SK-N-SH (cell line): ENCODE measurements around the gene EFTUD2. TPM values are rescaled to one million over a fixed set of nuclear protein-coding genes. Genes with fewer than 3 reads are reported as not detected.

ENCODE experiments used
- CTCF ChIA-PET: fragments of 300-600, 350-600 bp; formaldehyde crosslinking; extraction: SDS; loops from one replicate; lab custom pipeline; 2021; lab: Yijun Ruan, JAX
- POLR2A ChIA-PET: fragments of 350-600 bp; sonication (Branson Sonifier 250); formaldehyde crosslinking; extraction: SDS; loops from one replicate; lab custom pipeline; 2020; ENCODE audit warnings: antibody characterized with exemption, inconsistent platforms; lab: Yijun Ruan, JAX
- DNase-seq: peaks from one replicate; pipeline ENCODE4 v3.0.0; 2012
- H2AFZ ChIP-seq: fragments of 200-600 bp; sonication (generic); 2 replicates; pipeline ENCODE4 v1.8.1; 2016; ENCODE audit warnings: antibody characterized with exemption, mild to moderate bottlenecking, low read depth
- H3F3A ChIP-seq: fragments of 200-600 bp; sonication (generic); replicated peaks from 2 replicates; pipeline ENCODE3; 2016; ENCODE audit warnings: antibody characterized with exemption, mild to moderate bottlenecking; ENCODE audit not compliant: insufficient read depth
- H3K27ac ChIP-seq, 2 experiments: fragments of 200-500 bp in 1 of 2; fragments of 200-600 bp in 1 of 2; sonication (Bioruptor generic) in 1 of 2; sonication (generic), shearing (Covaris generic) in 1 of 2; 2 replicates each; pipeline versions ENCODE4 v1.5.1 to v1.6.1; 2014 to 2016; ENCODE audit warnings: low read depth in 2 of 2, inconsistent platforms in 1 of 2, low read length in 1 of 2, mild to moderate bottlenecking in 1 of 2, mixed read lengths in 1 of 2
- H3K27me3 ChIP-seq: fragments of 200-600 bp; sonication (generic), shearing (Covaris generic); 2 replicates; pipeline ENCODE4 v1.6.1; 2016; ENCODE audit warnings: mixed run types; ENCODE audit not compliant: insufficient read depth
- H3K36me3 ChIP-seq, 2 experiments: fragments of 200-500 bp in 1 of 2; fragments of 200-600 bp in 1 of 2; sonication (Bioruptor generic) in 1 of 2; sonication (generic) in 1 of 2; replicated peaks in 1 of 2; 2 replicates each; pipeline versions ENCODE3 to v1.5.1; 2014 to 2016; ENCODE audit warnings: low read length in 1 of 2, mild to moderate bottlenecking in 1 of 2; ENCODE audit not compliant: insufficient read depth in 2 of 2, control insufficient read depth in 1 of 2
- H3K4me1 ChIP-seq, 2 experiments: fragments of 200-500 bp in 1 of 2; fragments of 200-600 bp in 1 of 2; sonication (Bioruptor generic) in 1 of 2; sonication (generic), shearing (Covaris generic) in 1 of 2; 2 replicates each; pipeline versions ENCODE4 v1.5.1 to v1.6.1; 2014 to 2016; ENCODE audit warnings: low read depth in 1 of 2, low read length in 1 of 2, mixed run types in 1 of 2; ENCODE audit not compliant: insufficient read depth in 2 of 2, control insufficient read depth in 1 of 2
- H3K4me2 ChIP-seq: fragments of 200-600 bp; sonication (generic), shearing (Covaris generic); 2 replicates; pipeline ENCODE4 v1.6.1; 2017; ENCODE audit warnings: mixed run types
- H3K4me3 ChIP-seq, 2 experiments: fragments of 200-500 bp in 1 of 2; fragments of 200-600 bp in 1 of 2; sonication (Bioruptor generic) in 1 of 2; sonication (generic), shearing (Covaris generic) in 1 of 2; 2 replicates each; pipeline versions ENCODE4 v1.5.1 to v1.8.1; 2014 to 2016; ENCODE audit warnings: low read depth in 2 of 2, inconsistent platforms in 1 of 2, low read length in 1 of 2, mild to moderate bottlenecking in 1 of 2, mixed read lengths in 1 of 2, moderate library complexity in 1 of 2
- H3K79me2 ChIP-seq: fragments of 200-600 bp; sonication (generic); 2 replicates; pipeline ENCODE4 v1.8.1; 2017; ENCODE audit warnings: mild to moderate bottlenecking; ENCODE audit not compliant: insufficient read depth
- H3K9ac ChIP-seq: fragments of 200-600 bp; sonication (generic); 2 replicates; pipeline ENCODE4 v1.6.1; 2017; ENCODE audit warnings: mixed run types
- H3K9me2 ChIP-seq: fragments of 200-600 bp; sonication (generic); 2 replicates; pipeline ENCODE4 v1.6.1; 2017; ENCODE audit warnings: mixed run types
- H3K9me3 ChIP-seq: fragments of 200-600 bp; sonication (generic); 2 replicates; pipeline ENCODE4 v1.6.1; 2017; ENCODE audit warnings: mixed run types, mild to moderate bottlenecking, moderate library complexity
- H4K20me1 ChIP-seq: fragments of 200-600 bp; sonication (generic); 2 replicates; pipeline ENCODE4 v1.6.1; 2017; ENCODE audit warnings: mild to moderate bottlenecking, mixed run types; ENCODE audit not compliant: insufficient read depth
- CHD2 ChIP-seq: fragments of 150-350 bp; IDR thresholded peaks from 2 replicates; pipeline ENCODE4 v1.6.1; 2018; ENCODE audit warnings: low read length; ENCODE audit not compliant: partially characterized antibody
- CTCF ChIP-seq: fragments of 200-600 bp; sonication (generic); IDR thresholded peaks from 2 replicates; pipeline ENCODE4 v1.6.1; 2017; ENCODE audit warnings: antibody characterized with exemption, mild to moderate bottlenecking, moderate library complexity
- ELF1 ChIP-seq: IDR thresholded peaks from 2 replicates; pipeline ENCODE4 v1.4.0; 2012
- EP300 ChIP-seq, 2 experiments: IDR thresholded peaks; 2 replicates each; pipeline versions ENCODE4 v1.4.0 to v1.6.1; 2012; ENCODE audit warnings: borderline replicate concordance in 1 of 2, low read depth in 1 of 2, low read length in 1 of 2
- EZH2phosphoT487 ChIP-seq: fragments of 200-600 bp; sonication (generic); IDR thresholded peaks from 2 replicates; pipeline ENCODE4 v1.6.1; 2017; ENCODE audit warnings: low read depth, mixed run types, mild to moderate bottlenecking, antibody characterized with exemption, moderate library complexity, borderline replicate concordance
- FOSL2 ChIP-seq: IDR thresholded peaks from 2 replicates; pipeline ENCODE4 v1.4.0; 2012; ENCODE audit warnings: low read depth, mild to moderate bottlenecking, moderate library complexity, borderline replicate concordance
- GABPA ChIP-seq: IDR thresholded peaks from 2 replicates; pipeline ENCODE4 v1.4.0; 2012; ENCODE audit warnings: low read depth, mild to moderate bottlenecking
- GATA2 ChIP-seq: sonication (generic); formaldehyde crosslinking; IDR thresholded peaks from 2 replicates; pipeline ENCODE4 v1.5.0; 2020; ENCODE audit warnings: mild to moderate bottlenecking, missing genetic modification reagents
- IRF3 ChIP-seq: fragments of 150-350 bp; IDR thresholded peaks from 2 replicates; pipeline ENCODE4 v1.6.1; 2016; ENCODE audit warnings: mild to moderate bottlenecking, low read depth, low read length
- MEF2A ChIP-seq: IDR thresholded peaks from 2 replicates; pipeline ENCODE4 v1.4.0; 2012; ENCODE audit warnings: low read depth, borderline replicate concordance
- MXI1 ChIP-seq: IDR thresholded peaks from 2 replicates; pipeline ENCODE4 v1.6.1; 2012; ENCODE audit warnings: mild to moderate bottlenecking, low read depth, low read length, improper control_type of control experiment
- NFIC ChIP-seq: IDR thresholded peaks from 2 replicates; pipeline ENCODE4 v1.4.0; 2012; ENCODE audit warnings: borderline replicate concordance
- NRF1 ChIP-seq: IDR thresholded peaks from 2 replicates; pipeline ENCODE4 v1.6.1; 2012; ENCODE audit warnings: low read depth, mild to moderate bottlenecking, low read length
- PBX3 ChIP-seq: IDR thresholded peaks from 2 replicates; pipeline ENCODE4; 2012
- POLR2AphosphoS5 ChIP-seq: IDR thresholded peaks from 2 replicates; pipeline ENCODE4 v1.6.1; 2012; ENCODE audit warnings: low read depth, low read length
- RCOR1 ChIP-seq: fragments of 150-350 bp; IDR thresholded peaks from 2 replicates; pipeline ENCODE4 v1.6.1; 2017; ENCODE audit warnings: antibody characterized with exemption, low read length
- SIN3A ChIP-seq: IDR thresholded peaks from 2 replicates; pipeline ENCODE4 v1.6.1; 2012; ENCODE audit warnings: low read depth, mild to moderate bottlenecking, low read length, moderate library complexity, borderline replicate concordance
- SMC3 ChIP-seq: IDR thresholded peaks from 2 replicates; pipeline ENCODE4 v1.6.1; 2012; ENCODE audit warnings: low read depth, low read length, improper control_type of control experiment
- TAF1 ChIP-seq: IDR thresholded peaks from 2 replicates; pipeline ENCODE4 v1.6.1; 2012; ENCODE audit warnings: low read depth, mild to moderate bottlenecking, low read length, moderate library complexity, borderline replicate concordance
- TCF12 ChIP-seq: IDR thresholded peaks from 2 replicates; pipeline ENCODE4 v1.4.0; 2012
- TEAD4 ChIP-seq: IDR thresholded peaks from 2 replicates; pipeline ENCODE4 v1.4.0; 2012; ENCODE audit warnings: mild to moderate bottlenecking, borderline replicate concordance; ENCODE audit not compliant: insufficient read depth
- USF1 ChIP-seq: IDR thresholded peaks from 2 replicates; pipeline ENCODE4 v1.4.0; 2012; ENCODE audit warnings: low read depth, borderline replicate concordance
- USF2 ChIP-seq: fragments of 150-350 bp; IDR thresholded peaks from 2 replicates; pipeline ENCODE4 v1.6.1; 2017; ENCODE audit warnings: antibody characterized with exemption, low read length, low read depth, borderline replicate concordance
- YY1 ChIP-seq: IDR thresholded peaks from 2 replicates; pipeline ENCODE4 v1.4.0; 2012; ENCODE audit warnings: low read depth, mild to moderate bottlenecking
- ZBTB33 ChIP-seq: IDR thresholded peaks from 2 replicates; pipeline ENCODE4 v1.4.0; 2012; ENCODE audit warnings: low read depth, borderline replicate concordance
- WGBS: methylation state at CpG from one replicate; pipeline ENCODE4 v1.1.6; 2017; ENCODE audit warnings: low lambda C conversion rate; 5-methylcytosine and 5-hydroxymethylcytosine counted together
- polyA plus RNA-seq, 3 experiments: library from polyadenylated mRNA; depleted of rRNA; stranded (reverse); fragments of >200 nt; gene quantifications; 2 replicates each; pipeline ENCODE4 v1.2.3, GENCODE V29; 2012

The EFTUD2 gene
- polyA plus RNA-seq, 1 of the 3 experiments (the other 2 are of a cell fraction): 82.9 TPM

- 8% methylated on average over 39 of the region's 62 CpGs for WGBS
- H3K9me2 ChIP-seq: no peaks in the 10 kb centered on the region
- peak within 1 kb of the TSS; percentile 72 to 74 for H3K4me3 ChIP-seq
- peak; percentile 96 for DNase-seq
- H3K27me3 ChIP-seq: no peaks in the 10 kb centered on the region
- no peaks in the 10 kb centered on the region for H4K20me1 ChIP-seq
- POLR2A ChIA-PET: interaction anchor here (1.2 to 1.3 kb wide), 3 partner anchors 10 to 84 kb away, joined by 3 read pairs; no protein-coding TSS in a partner anchor
- H3F3A ChIP-seq: peaks cover 13% of the 10 kb centered on the region
- peaks cover 49% of the 10 kb centered on the region for H3K79me2 ChIP-seq
- H2AFZ ChIP-seq: peak within 1 kb of the TSS; percentile 69
- peaks cover 0 to 16% of the 10 kb centered on the region in 2 experiments for H3K36me3 ChIP-seq
- H3K4me2 ChIP-seq: peak within 1 kb of the TSS; percentile 95
- peak within 1 kb of the TSS; percentile 61 to 82 for H3K27ac ChIP-seq
- no peaks in the 10 kb centered on the region for H3K9me3 ChIP-seq
- peaks cover 0 to 6% of the 10 kb centered on the region in 2 experiments; a peak in 1 of 4 replicates for H3K4me1 ChIP-seq
- H3K9ac ChIP-seq: peak within 1 kb of the TSS; percentile 85
- CTCF ChIA-PET: interaction anchor here (0.7 to 1.7 kb wide), 8 partner anchors 9 to 211 kb away, joined by 3 to 7 read pairs (median 4); partner anchors contain the start of gene PLCD3
- TF ChIP-seq USF2 (no peak), ELF1 (peak; percentile 84), GABPA (peak; percentile 85), USF1 (no peak), NRF1 (peak; percentile 42; the same call in 1 of the 2 replicates), NFIC (no peak), EP300 (IDR thresholded peaks at IDR 0.05; ENCODE audit: borderline replicate concordance in 1 of 2, low read depth in 1 of 2, low read length in 1 of 2) (no peak), ZBTB33 (peak; percentile 92), TEAD4 (no peak), PBX3 (no peak), SIN3A (peak; percentile 99), GATA2 (CRISPR knock-in tag) (no peak), FOSL2 (no peak), TCF12 (no peak), TAF1 (peak; percentile 86), EZH2phosphoT487 (no peak), RCOR1 (no peak), MEF2A (no peak), SMC3 (peak; percentile 16), CTCF (no peak), IRF3 (peak; percentile 57; the same call in 1 of the 2 replicates), POLR2AphosphoS5 (peak; percentile 99), CHD2 (peak; percentile 98), MXI1 (peak; percentile 97), YY1 (no peak)
These were observed 48.4 kb upstream of the EFTUD2 start, which contains the start of gene KIF18B for GRCh38 chr17:44947461-44948314. Gene KIF18B (minus strand): TSS chr17:44947773. CDS start chr17:44936344, 11,429 bp downstream.
